Karpas-422 (cell line): ENCODE data around the gene CTRL. TPM values are rescaled to one million over a fixed set of nuclear protein-coding genes. Genes with fewer than 3 reads are reported as not detected.
"Not testable (repeated sequence)": the region's sequence is repeated elsewhere in the genome, so short reads cannot be mapped to it uniquely, and the experiment has no call there.

Experiments used
- DNase-seq: peaks from one replicate; pipeline ENCODE4 v3.0.0-alpha.2; 2015
- H2AFZ ChIP-seq: fragments of 200-600 bp; sonication (generic); 2 replicates; pipeline ENCODE4 v1.6.1; 2014; ENCODE audit warnings: antibody characterized with exemption, low read length, mixed read lengths
- H3K27ac ChIP-seq: fragments of 200-600 bp; sonication (generic); 2 replicates; pipeline ENCODE4 v1.5.1; 2014; ENCODE audit warnings: mild to moderate bottlenecking, low read length, moderate library complexity
- H3K27me3 ChIP-seq: fragments of 200-600 bp; sonication (generic); 2 replicates; pipeline ENCODE4 v1.6.1; 2014; ENCODE audit warnings: low read length, mixed read lengths
- H3K36me3 ChIP-seq: fragments of 200-600 bp; sonication (generic); 2 replicates; pipeline ENCODE4 v1.6.1; 2014; ENCODE audit warnings: low read length, mixed read lengths; ENCODE audit not compliant: insufficient read depth
- H3K4me1 ChIP-seq: fragments of 200-600 bp; sonication (generic); 2 replicates; pipeline ENCODE4 v1.6.1; 2014; ENCODE audit warnings: mild to moderate bottlenecking, low read length, mixed read lengths
- H3K4me2 ChIP-seq: fragments of 200-600 bp; sonication (generic); 2 replicates; pipeline ENCODE4 v1.6.1; 2014; ENCODE audit warnings: low read length, low read depth, mild to moderate bottlenecking; ENCODE audit not compliant: poor library complexity, severe bottlenecking
- H3K4me3 ChIP-seq: fragments of 200-600 bp; sonication (generic); 2 replicates; pipeline ENCODE4 v1.5.1; 2014; ENCODE audit warnings: mild to moderate bottlenecking, antibody characterized with exemption, low read length, mixed read lengths
- H3K79me2 ChIP-seq: fragments of 200-600 bp; sonication (generic); 2 replicates; pipeline ENCODE4 v1.6.1; 2014; ENCODE audit warnings: mild to moderate bottlenecking, low read length, mixed read lengths
- H3K9ac ChIP-seq: fragments of 200-600 bp; sonication (generic); 2 replicates; pipeline ENCODE4 v1.6.0; 2014; ENCODE audit warnings: low read length
- H3K9me2 ChIP-seq: fragments of 200-600 bp; sonication (generic), shearing (Covaris generic); replicated peaks from 2 replicates; pipeline ENCODE4 v1.6.0; 2014; ENCODE audit warnings: mild to moderate bottlenecking, low read length, moderate library complexity; ENCODE audit not compliant: insufficient read depth
- H3K9me3 ChIP-seq: fragments of 300-700, 200-600 bp; sonication (generic); 2 replicates; pipeline ENCODE4 v1.6.1; 2014; ENCODE audit warnings: low read length, mixed read lengths
- H4K20me1 ChIP-seq: fragments of 200-600 bp; sonication (generic); 2 replicates; pipeline ENCODE4 v1.6.1; 2014; ENCODE audit warnings: mild to moderate bottlenecking, antibody characterized with exemption, low read length, low read depth; ENCODE audit not compliant: insufficient read depth
- total RNA-seq: library from RNA; depleted of rRNA; stranded (reverse); fragments of >200 nt; shearing (Covaris generic); gene quantifications from 2 replicates; pipeline ENCODE4 v1.2.3, GENCODE V29; 2014; ENCODE audit warnings: low replicate concordance; rRNA removed

The CTRL gene
- total RNA-seq, result 1.0 and 1.6 TPM in 2 replicates

- Histone ChIP-seq H3K4me2 (no peak within 1 kb of the TSS), H3K36me3 (peaks cover 19% of the 10 kb centered on the region; the same call in 1 of the 2 replicates), H3K4me1 (peaks cover 15% of the 10 kb centered on the region), H3K79me2 (peaks cover 19% of the 10 kb centered on the region), H3K9ac (no peak within 1 kb of the TSS), H3K27ac (no peak within 1 kb of the TSS), H3K4me3 (no peak within 1 kb of the TSS), H3K9me3 (no peaks in the 10 kb centered on the region), H3K9me2 (no peaks in the 10 kb centered on the region), H2AFZ (no peak within 1 kb of the TSS), H3K27me3 (no peaks in the 10 kb centered on the region), H4K20me1 (no peaks in the 10 kb centered on the region)
- DNase-seq, result peak; percentile 39
Measured at GRCh38 chr16:67931712-67932461, at the start of gene CTRL. Gene CTRL (minus strand): TSS chr16:67931862. CDS start chr16:67931852, 10 bp downstream.

GRCh38 chr16:67979955-67980678, 48.5 kb upstream of the CTRL start, which contains the start of gene DPEP3:
Gene DPEP3 (minus strand): TSS chr16:67980499. CDS start chr16:67980380, 119 bp downstream.
- Histone ChIP-seq H3K9me2 (no peaks in the 10 kb centered on the region), H3K27me3 (no peaks in the 10 kb centered on the region), H3K4me2 (no peak within 1 kb of the TSS), H3K4me1 (peaks cover 6% of the 10 kb centered on the region; the same call in 1 of the 2 replicates), H3K9me3 (no peaks in the 10 kb centered on the region), H3K9ac (no peak within 1 kb of the TSS), H2AFZ (no peak within 1 kb of the TSS), H3K4me3 (no peak within 1 kb of the TSS), H3K36me3 (no peaks in the 10 kb centered on the region), H3K27ac (no peak within 1 kb of the TSS), H4K20me1 (no peaks in the 10 kb centered on the region), H3K79me2 (no peaks in the 10 kb centered on the region)
- no peak for DNase-seq

- Histone ChIP-seq H2AFZ (no peak overlapping the region), H3K27me3 (no peaks in the 10 kb centered on the region), H3K79me2 (no peaks in the 10 kb centered on the region), H3K4me1 (no peaks in the 10 kb centered on the region), H3K36me3 (no peaks in the 10 kb centered on the region), H3K9me3 (no peaks in the 10 kb centered on the region), H3K9me2 (no peaks in the 10 kb centered on the region), H3K27ac (no peak overlapping the region), H3K9ac (no peak overlapping the region), H3K4me3 (no peak overlapping the region), H4K20me1 (no peaks in the 10 kb centered on the region), H3K4me2 (no peak overlapping the region)
- DNase-seq, result no peak
Measured at GRCh38 chr16:67977469-67978227, 46.0 kb upstream of the CTRL start.

GRCh38 chr16:67977005-67977404, 45.3 kb upstream of the CTRL start:
- H3K4me2 ChIP-seq, result no peak overlapping the region
- no peak overlapping the region for H3K9ac ChIP-seq
- no peak for DNase-seq
- H3K4me3 ChIP-seq, result no peak overlapping the region
- H3K27ac ChIP-seq, result no peak overlapping the region
- H3K27me3 ChIP-seq, result no peaks in the 10 kb centered on the region
- no peaks in the 10 kb centered on the region for H3K4me1 ChIP-seq
- H4K20me1 ChIP-seq, result no peaks in the 10 kb centered on the region
- no peaks in the 10 kb centered on the region for H3K79me2 ChIP-seq
- H3K36me3 ChIP-seq, result no peaks in the 10 kb centered on the region
- H2AFZ ChIP-seq, result no peak overlapping the region
- H3K9me2 ChIP-seq, result no peaks in the 10 kb centered on the region
- no peaks in the 10 kb centered on the region for H3K9me3 ChIP-seq

GRCh38 chr16:67976205-67976604, 44.5 kb upstream of the CTRL start:
- H3K4me2 ChIP-seq, result no peak overlapping the region
- H3K4me3 ChIP-seq, result no peak overlapping the region
- no peak overlapping the region for H3K9ac ChIP-seq
- H3K4me1 ChIP-seq, result no peaks in the 10 kb centered on the region
- no peak overlapping the region for H2AFZ ChIP-seq
- no peaks in the 10 kb centered on the region for H3K36me3 ChIP-seq
- H3K9me2 ChIP-seq, result no peaks in the 10 kb centered on the region
- H4K20me1 ChIP-seq, result no peaks in the 10 kb centered on the region
- no peaks in the 10 kb centered on the region for H3K9me3 ChIP-seq
- H3K79me2 ChIP-seq, result no peaks in the 10 kb centered on the region
- DNase-seq, result no peak
- no peaks in the 10 kb centered on the region for H3K27me3 ChIP-seq
- no peak overlapping the region for H3K27ac ChIP-seq

GRCh38 chr16:67975321-67976105, 43.9 kb upstream of the CTRL start:
- Histone ChIP-seq H3K9me2 (no peaks in the 10 kb centered on the region), H3K27ac (no peak overlapping the region), H3K36me3 (no peaks in the 10 kb centered on the region), H3K4me2 (no peak overlapping the region), H3K9me3 (no peaks in the 10 kb centered on the region), H2AFZ (no peak overlapping the region), H4K20me1 (no peaks in the 10 kb centered on the region), H3K27me3 (no peaks in the 10 kb centered on the region), H3K9ac (no peak overlapping the region), H3K79me2 (no peaks in the 10 kb centered on the region), H3K4me1 (no peaks in the 10 kb centered on the region), H3K4me3 (no peak overlapping the region)
- no peak for DNase-seq

- H3K4me2 ChIP-seq, H3K79me2 ChIP-seq, H2AFZ ChIP-seq, DNase-seq, H3K36me3 ChIP-seq, H3K9ac ChIP-seq, H3K9me2 ChIP-seq, H3K27me3 ChIP-seq, H3K9me3 ChIP-seq, H3K27ac ChIP-seq, H4K20me1 ChIP-seq, H3K4me3 ChIP-seq: not testable (repeated sequence)
- H3K4me1 ChIP-seq, result peaks cover 14% of the 10 kb centered on the region
Measured at GRCh38 chr16:67972285-67972684, 40.6 kb upstream of the CTRL start.
